NB4 (cell line): Measurements from ENCODE around the gene CADM1.
"Not testable (repeated sequence)": the region's sequence is repeated elsewhere in the genome, so short reads cannot be mapped to it uniquely, and the experiment has no call there.

Experiments used
- DNase-seq: peaks from one replicate; pipeline ENCODE4 v3.0.0; 2010; ENCODE audit warnings: low read depth
- H3K4me3 ChIP-seq: one replicate; pipeline ENCODE4 v1.5.1; 2011; ENCODE audit warnings: mild to moderate bottlenecking, low read depth, low read length, moderate library complexity
- MYC ChIP-seq: IDR thresholded peaks from 2 replicates; pipeline ENCODE4 v1.6.1; 2011; ENCODE audit warnings: low read depth, low read length
- POLR2A ChIP-seq: IDR thresholded peaks from 2 replicates; pipeline ENCODE4 v1.6.1; 2011; ENCODE audit warnings: mild to moderate bottlenecking; ENCODE audit not compliant: insufficient read length; ENCODE audit errors: extremely low read depth
- TF ChIP-seq, protein P1 (sequence below): IDR thresholded peaks from 2 replicates; pipeline ENCODE4 v1.6.1; 2011; ENCODE audit warnings: low read depth, low read length
- TF ChIP-seq, protein P2 (sequence below): IDR thresholded peaks from one replicate; pipeline ENCODE4 v1.5.1; 2012; ENCODE audit warnings: low read depth, low read length

Gene CADM1

DNA sequence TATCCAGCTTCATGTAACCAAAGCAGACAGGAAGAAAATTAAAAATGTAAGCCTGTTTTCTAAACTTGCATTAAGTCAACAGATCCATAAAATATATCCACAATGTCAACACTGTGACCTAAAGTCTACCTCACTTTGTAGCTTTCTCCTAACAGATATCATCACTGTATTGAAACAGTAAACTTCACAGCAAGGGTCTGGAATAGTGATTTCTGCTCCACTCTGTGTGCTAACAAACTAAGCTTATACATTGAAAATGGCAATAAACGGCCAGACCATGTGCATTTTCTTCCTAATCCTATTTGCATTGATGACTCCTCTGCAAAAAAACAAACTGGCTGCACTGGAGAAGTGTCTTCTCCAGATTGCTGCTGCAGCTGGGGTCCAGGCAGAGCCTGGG lies 26.8 kb downstream of the CADM1 start:
- no peak overlapping the region for H3K4me3 ChIP-seq
- TF ChIP-seq, protein P1, sequence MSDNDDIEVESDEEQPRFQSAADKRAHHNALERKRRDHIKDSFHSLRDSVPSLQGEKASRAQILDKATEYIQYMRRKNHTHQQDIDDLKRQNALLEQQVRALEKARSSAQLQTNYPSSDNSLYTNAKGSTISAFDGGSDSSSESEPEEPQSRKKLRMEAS, result no peak
- TF ChIP-seq, protein P2, sequence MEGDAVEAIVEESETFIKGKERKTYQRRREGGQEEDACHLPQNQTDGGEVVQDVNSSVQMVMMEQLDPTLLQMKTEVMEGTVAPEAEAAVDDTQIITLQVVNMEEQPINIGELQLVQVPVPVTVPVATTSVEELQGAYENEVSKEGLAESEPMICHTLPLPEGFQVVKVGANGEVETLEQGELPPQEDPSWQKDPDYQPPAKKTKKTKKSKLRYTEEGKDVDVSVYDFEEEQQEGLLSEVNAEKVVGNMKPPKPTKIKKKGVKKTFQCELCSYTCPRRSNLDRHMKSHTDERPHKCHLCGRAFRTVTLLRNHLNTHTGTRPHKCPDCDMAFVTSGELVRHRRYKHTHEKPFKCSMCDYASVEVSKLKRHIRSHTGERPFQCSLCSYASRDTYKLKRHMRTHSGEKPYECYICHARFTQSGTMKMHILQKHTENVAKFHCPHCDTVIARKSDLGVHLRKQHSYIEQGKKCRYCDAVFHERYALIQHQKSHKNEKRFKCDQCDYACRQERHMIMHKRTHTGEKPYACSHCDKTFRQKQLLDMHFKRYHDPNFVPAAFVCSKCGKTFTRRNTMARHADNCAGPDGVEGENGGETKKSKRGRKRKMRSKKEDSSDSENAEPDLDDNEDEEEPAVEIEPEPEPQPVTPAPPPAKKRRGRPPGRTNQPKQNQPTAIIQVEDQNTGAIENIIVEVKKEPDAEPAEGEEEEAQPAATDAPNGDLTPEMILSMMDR, result no peak
- no peak for TF ChIP-seq MYC
- no peak for TF ChIP-seq POLR2A
- no peak for DNase-seq

DNA sequence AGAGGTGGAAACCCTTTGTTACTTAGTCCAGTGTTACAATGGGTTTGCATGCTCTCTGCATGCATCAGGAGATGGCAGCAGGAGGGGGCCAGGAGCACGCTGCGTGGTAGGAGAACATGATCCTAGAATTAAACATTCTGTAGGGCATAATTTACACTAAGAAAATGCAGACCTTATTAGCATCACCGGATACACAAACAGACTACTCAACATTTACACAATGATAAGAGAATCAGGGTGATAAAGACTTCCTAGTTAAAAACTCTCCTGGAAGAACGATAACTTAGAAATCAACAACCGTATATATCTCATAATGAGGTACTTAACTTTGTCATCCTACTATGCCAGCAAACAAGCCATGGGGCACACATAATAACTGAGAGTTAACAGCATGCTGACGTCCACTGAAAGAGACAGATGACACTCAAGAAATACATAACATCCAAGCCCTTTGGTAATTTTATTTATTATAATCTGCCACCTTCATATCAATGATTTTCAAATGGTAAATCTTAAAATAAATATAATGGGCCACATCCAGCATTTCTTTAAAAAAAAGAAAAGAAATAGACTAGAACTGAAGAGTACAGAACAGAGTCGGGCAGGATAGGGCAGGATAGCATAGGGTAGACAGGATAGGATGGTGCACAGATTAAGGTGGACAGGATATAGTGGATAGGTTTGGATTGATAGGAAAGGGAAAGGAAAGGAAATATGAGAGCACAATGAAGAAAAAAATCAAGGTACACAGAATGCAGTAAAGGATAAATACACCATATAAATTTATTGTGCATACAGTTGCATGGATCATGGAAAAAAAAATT lies 27.5 kb downstream of the CADM1 start:
- H3K4me3 ChIP-seq, result no peak overlapping the region
- TF ChIP-seq, protein P2, result no peak
- TF ChIP-seq, protein P1, result no peak
- TF ChIP-seq POLR2A (no peak), MYC (no peak)
- DNase-seq, result no peak

DNA sequence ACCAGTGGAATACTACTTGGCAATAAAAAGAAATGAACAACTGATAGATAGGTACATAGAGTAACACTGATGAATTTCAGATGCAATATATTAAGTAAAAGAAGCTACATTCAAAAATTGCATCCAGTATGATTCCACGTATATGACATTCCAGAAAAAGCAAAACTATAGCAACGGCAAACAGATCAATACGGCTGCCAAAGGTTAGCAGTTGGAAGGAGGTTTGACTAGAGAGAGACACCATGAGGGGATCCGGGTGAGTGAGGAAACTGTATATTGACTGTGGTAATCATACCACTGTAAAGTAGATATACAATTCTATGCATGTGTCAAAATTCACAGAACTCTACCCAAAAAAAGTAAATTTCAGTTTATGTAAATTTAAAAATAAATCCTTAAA lies 28.7 kb downstream of the CADM1 start:
- no peak for DNase-seq
- no peak overlapping the region for H3K4me3 ChIP-seq
- no peak for TF ChIP-seq POLR2A
- TF ChIP-seq, protein P2, result no peak

DNA sequence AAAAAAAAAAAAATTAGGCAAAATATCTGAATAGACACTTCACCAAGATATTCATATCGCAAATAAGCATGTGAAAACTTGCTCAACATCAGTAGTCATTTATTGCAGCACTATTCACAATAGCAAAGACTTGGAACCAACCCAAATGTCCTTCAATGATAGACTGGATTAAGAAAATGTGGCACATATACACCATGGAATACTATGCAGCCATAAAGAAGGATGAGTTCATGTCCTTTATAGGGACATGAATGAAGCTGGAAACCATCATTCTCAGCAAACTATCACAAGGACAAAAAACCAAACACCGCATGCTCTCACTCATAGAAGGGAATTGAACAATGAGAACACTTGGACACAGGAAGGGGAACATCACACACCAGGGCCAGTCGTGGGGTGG lies 29.9 kb downstream of the CADM1 start:
- DNase-seq, result not testable (repeated sequence)

DNA sequence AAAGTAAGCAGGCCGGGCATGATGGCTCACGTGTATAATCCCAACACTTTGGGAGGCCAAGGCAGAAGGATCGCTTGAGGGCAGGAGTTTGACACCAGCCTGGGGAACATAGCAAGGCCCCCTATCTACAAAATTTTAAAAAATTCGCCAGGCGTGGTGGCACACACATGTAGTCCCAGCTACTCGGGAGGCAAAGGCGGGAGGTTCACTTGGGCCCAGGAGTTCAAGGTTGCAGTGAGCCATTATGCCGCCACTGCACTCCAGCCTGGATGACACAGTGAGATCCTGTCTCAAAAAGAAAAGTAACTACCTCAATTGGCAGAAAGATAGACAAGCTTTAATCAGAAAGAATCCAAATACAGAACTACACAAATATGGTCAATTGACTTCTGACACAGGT lies 31.0 kb downstream of the CADM1 start:
- H3K4me3 ChIP-seq, result no peak overlapping the region
- TF ChIP-seq POLR2A (no peak), MYC (no peak)
- TF ChIP-seq, protein P1, result no peak
- TF ChIP-seq, protein P2, result no peak
- DNase-seq, result no peak

More for the DNA sequence above, 29.9 kb downstream of the CADM1 start:
- H3K4me3 ChIP-seq, result not testable (repeated sequence)

DNA sequence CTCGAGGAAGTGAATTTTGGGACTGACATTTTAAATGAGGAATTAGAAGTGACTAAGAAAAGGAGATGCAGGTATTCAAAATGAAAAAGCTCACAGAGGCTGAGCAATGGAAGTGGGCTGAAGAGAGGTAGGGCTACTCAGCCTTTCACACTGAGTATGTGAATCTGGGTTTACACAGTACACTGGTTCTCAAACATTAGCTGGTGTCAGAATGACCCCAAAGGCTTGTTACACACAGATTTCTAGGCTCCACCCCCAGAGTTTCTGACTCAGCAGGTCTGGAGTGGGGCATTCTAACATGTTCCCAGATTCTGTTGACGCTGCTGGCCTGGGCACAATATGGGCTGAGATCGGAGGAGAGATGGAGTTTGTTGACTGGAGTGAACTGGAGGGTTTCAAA lies 32.8 kb downstream of the CADM1 start:
- TF ChIP-seq, protein P2, result no peak
- TF ChIP-seq, protein P1, result no peak
- TF ChIP-seq MYC, result no peak
- TF ChIP-seq POLR2A, result no peak
- DNase-seq, result no peak
- H3K4me3 ChIP-seq, result no peak overlapping the region
